K562 (cell line): ENCODE data around the gene ROBO1. TPM values are rescaled to one million over a fixed set of nuclear protein-coding genes. Genes with fewer than 3 reads are reported as not detected.

Source experiments
- ATAC-seq: fragments of 200-7000 bp; cut with Tn5 transposase; 3 replicates; pipeline ENCODE4 v1.9.1; 2020; ENCODE audit warnings: moderate library complexity
- BruUV-seq: library from RNA; stranded (reverse); fragments of 400-500 nt; replicated peaks from 2 replicates; lab custom pipeline; 2021; lab: Mats Ljungman, UMichigan
- CTCF ChIA-PET: fragments of 300-600 bp; formaldehyde crosslinking; extraction: SDS; loops from one replicate; lab custom pipeline; 2021; ENCODE audit warnings: low intra/inter-chr PET ratio; lab: Yijun Ruan, JAX
- POLR2A ChIA-PET: fragments of 300-600, 350-650 bp; sonication (Branson Sonifier 250); formaldehyde crosslinking; extraction: SDS; loops from one replicate; lab custom pipeline; 2021; ENCODE audit warnings: antibody characterized with exemption, inconsistent platforms; lab: Yijun Ruan, JAX
- DNase-seq, 4 experiments: peaks; one replicate each; pipeline versions ENCODE4 v3.0.0 to v3.0.0-alpha.2; 2011 to 2018; ENCODE audit warnings: low spot score in 3 of 4, mixed read lengths in 3 of 4; ENCODE audit errors: extremely low read depth in 1 of 4
- FAIRE-seq: peaks from 2 replicates; lab custom pipeline; 2011; peaks lifted over from hg19 to GRCh38; lab: Jason Lieb, UNC
- H2AFZ ChIP-seq: 2 replicates; pipeline ENCODE4 v1.6.0; 2011; ENCODE audit warnings: low read depth, low read length, control low read depth, inconsistent platforms
- H3K27ac ChIP-seq: fragments of 200-600 bp; 3 replicates; pipeline ENCODE4 v1.8.0; 2011; ENCODE audit warnings: low read depth, mild to moderate bottlenecking, control low read depth, inconsistent platforms, low read length, moderate library complexity, mixed read lengths; ENCODE audit errors: extremely low read depth
- H3K27me3 ChIP-seq, 2 experiments: fragments of 300-600 bp in 1 of 2; 2 replicates in 1 of 2; 3 replicates in 1 of 2; pipeline versions ENCODE4 v1.6.0 to v1.8.0; 2011; ENCODE audit warnings: inconsistent platforms in 2 of 2, low read length in 2 of 2, mild to moderate bottlenecking in 1 of 2, mixed read lengths in 1 of 2, moderate library complexity in 1 of 2; ENCODE audit not compliant: control insufficient read depth in 2 of 2, insufficient read depth in 2 of 2
- H3K36me3 ChIP-seq: fragments of 300-600 bp; 3 replicates; pipeline ENCODE4 v1.8.0; 2011; ENCODE audit warnings: mild to moderate bottlenecking, low read length, inconsistent platforms; ENCODE audit not compliant: control insufficient read depth, insufficient read depth
- H3K4me1 ChIP-seq, 2 experiments: fragments of 200-600 bp in 1 of 2; replicated peaks in 1 of 2; 2 replicates in 1 of 2; 3 replicates in 1 of 2; pipeline versions ENCODE4 v1.5.1 to v1.8.0; 2011; ENCODE audit warnings: inconsistent platforms in 2 of 2, low read length in 2 of 2, mild to moderate bottlenecking in 1 of 2, mixed read lengths in 1 of 2, moderate library complexity in 1 of 2; ENCODE audit not compliant: control insufficient read depth in 2 of 2, insufficient read depth in 2 of 2
- H3K4me2 ChIP-seq: 2 replicates; pipeline ENCODE4 v1.6.1; 2011; ENCODE audit warnings: low read length, control low read depth, inconsistent platforms, mixed read lengths; ENCODE audit not compliant: insufficient read depth
- H3K4me3 ChIP-seq: fragments of 200-600 bp; sonication (generic), shearing (Covaris generic); 2 replicates; pipeline ENCODE4 v1.5.1; 2016; ENCODE audit warnings: control low read depth, inconsistent platforms
- H3K79me2 ChIP-seq: fragments of 200-600 bp; 3 replicates; pipeline ENCODE4 v1.8.0; 2011; ENCODE audit warnings: low read length, inconsistent platforms; ENCODE audit not compliant: control insufficient read depth, insufficient read depth
- H3K9ac ChIP-seq, 2 experiments: 2 replicates each; pipeline versions ENCODE4 v1.6.0 to v1.6.1; 2011; ENCODE audit warnings: low read depth in 2 of 2, low read length in 2 of 2, control low read depth in 1 of 2, inconsistent platforms in 1 of 2, mild to moderate bottlenecking in 1 of 2, mixed read lengths in 1 of 2; ENCODE audit not compliant: insufficient read depth in 1 of 2
- H3K9me1 ChIP-seq: one replicate; pipeline ENCODE4 v1.6.0; 2011; ENCODE audit warnings: inconsistent platforms, mild to moderate bottlenecking, low read length, moderate library complexity; ENCODE audit not compliant: control insufficient read depth, insufficient read depth
- H3K9me3 ChIP-seq: replicated peaks from 2 replicates; pipeline ENCODE4 v1.5.1; 2011; ENCODE audit warnings: low read depth, low read length, inconsistent platforms; ENCODE audit not compliant: control insufficient read depth, insufficient read depth
- H4K20me1 ChIP-seq: replicated peaks from 2 replicates; pipeline ENCODE4 v1.6.1; 2011; ENCODE audit warnings: low read length, inconsistent platforms, mixed read lengths; ENCODE audit not compliant: control insufficient read depth, insufficient read depth
- GTF2F1 ChIP-seq: IDR thresholded peaks from 2 replicates; pipeline ENCODE4 v1.6.1; 2011; ENCODE audit warnings: low read depth, low read length, improper control_type of control experiment
- ILF3 ChIP-seq: fragments of 450-650 bp; IDR thresholded peaks from 2 replicates; pipeline ENCODE4 v1.6.1; 2018; ENCODE audit warnings: antibody characterized with exemption, mild to moderate bottlenecking, moderate library complexity, borderline replicate concordance
- ZNF354B ChIP-seq: fragments of 250-450 bp; sonication (Bioruptor Pico); IDR thresholded peaks from 2 replicates; pipeline ENCODE4 v1.4.0; 2020
- ZNF431 ChIP-seq: sonication (generic); formaldehyde crosslinking; IDR thresholded peaks from 2 replicates; pipeline ENCODE4 v1.8.0; 2022; ENCODE audit warnings: mild to moderate bottlenecking, missing genetic modification reagents
- WGBS: fragments of 100-300 bp; shearing (Covaris generic); methylation state at CpG from one replicate; pipeline ENCODE4 v1.1.6; 2016; ENCODE audit warnings: low coverage, mixed read lengths; ENCODE audit not compliant: insufficient coverage; ENCODE audit errors: missing lambda C conversion rate; 5-methylcytosine and 5-hydroxymethylcytosine counted together
- in situ Hi-C: fragments of 300-500 bp; cut with MboI; formaldehyde crosslinking; loops from 4 replicates; pipeline ENCODE4 v1.15.0; 2018; ENCODE audit warnings: inconsistent platforms, mixed read lengths
- intact Hi-C: fragments of 100-400 bp; cut with micrococcal nuclease; formaldehyde crosslinking; loops from 2 replicates; pipeline ENCODE4 v1.14.2; 2022
- polyA plus RNA-seq, 8 experiments: library from polyadenylated mRNA; depleted of rRNA in 4 of 8; stranded (reverse) in 5 of 8; unstranded in 3 of 8; fragments of >200 nt; fragmentation: Nextera tagmentation in 2 of 8; fragmentation: Illumina TruSeq in 1 of 8; extraction: Ambion mirVana in 2 of 8; extraction: Trizol in 1 of 8; gene quantifications; 2 replicates each; pipeline versions ENCODE4 v1.2.1 to v1.2.3, GENCODE V29; 2011 to 2014; ENCODE audit warnings: inconsistent platforms in 1 of 8, missing spikeins in 1 of 8
- total RNA-seq, 7 experiments: library from RNA; depleted of rRNA in 6 of 7; stranded (reverse); fragments of >200 nt in 6 of 7; fragmentation: Illumina TruSeq in 2 of 7; extraction: Trizol in 2 of 7; gene quantifications; 2 replicates each; pipeline versions ENCODE4 v1.2.1 to v1.2.3, GENCODE V29; 2011 to 2021; ENCODE audit warnings: low replicate concordance in 1 of 7
- TF ChIP-seq, protein P1 (sequence below): fragments of 200-600 bp; sonication (generic); IDR thresholded peaks from one replicate; pipeline ENCODE4 v1.6.1; 2012; ENCODE audit warnings: mild to moderate bottlenecking, low read depth, low read length, inconsistent platforms

ROBO1 gene
- total and polyA plus RNA-seq, 9 of the 15 experiments (the other 6 are each of a cell fraction or from before 2014, with no cell fraction given) = 0.01 to 0.53 (median 0.17) TPM; not detected in 5

GRCh38 chr3:78994174-78995027 is 773.4 kb downstream of the ROBO1 start (continued):
- TF ChIP-seq ILF3 (no peak), ZNF431 (no peak)

DNA sequence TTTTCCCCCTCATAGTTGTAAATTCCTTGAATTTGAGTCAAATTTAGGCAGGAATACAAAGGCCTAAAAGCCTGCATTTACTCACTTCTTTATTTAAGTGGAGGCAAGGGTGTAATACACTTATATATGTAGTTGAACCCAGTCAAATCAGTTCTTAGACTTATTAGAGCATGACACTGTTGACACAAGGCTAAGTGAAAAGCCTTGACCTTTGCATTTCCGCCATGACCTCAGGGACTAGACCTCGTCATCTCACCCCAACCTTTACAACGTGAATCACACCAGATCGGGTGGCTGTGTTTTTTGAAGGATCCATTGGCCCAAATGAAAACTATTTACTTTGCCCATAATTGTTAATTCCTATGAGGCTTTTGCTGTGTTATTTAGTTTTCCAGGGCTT is 774.4 kb downstream of the ROBO1 start:
- no peak overlapping the region for H3K4me2 ChIP-seq
- H3K27ac ChIP-seq = no peak overlapping the region
- POLR2A ChIA-PET = no interaction called here
- H4K20me1 ChIP-seq = no peaks in the 10 kb centered on the region
- 0% methylated on average over 4 of the region's 4 CpGs for WGBS
- no peaks in the 10 kb centered on the region for H3K4me1 ChIP-seq
- no peaks in the 10 kb centered on the region for H3K9me1 ChIP-seq
- CTCF ChIA-PET = no interaction called here
- no peaks in the 10 kb centered on the region for H3K27me3 ChIP-seq
- no peak overlapping the region for H2AFZ ChIP-seq
- no TSS peak for BruUV-seq
- FAIRE-seq (no peak), ATAC-seq (no peak), DNase-seq (no peak)
- intact Hi-C loops = no loop called here
- H3K4me3 ChIP-seq = no peak overlapping the region
- in situ Hi-C loops = no loop called here
- H3K79me2 ChIP-seq = no peaks in the 10 kb centered on the region
- no peaks in the 10 kb centered on the region for H3K36me3 ChIP-seq
- H3K9me3 ChIP-seq = no peaks in the 10 kb centered on the region
- no peak overlapping the region for H3K9ac ChIP-seq
- no peak for TF ChIP-seq GTF2F1
- no peak for TF ChIP-seq ZNF354B
- TF ChIP-seq, protein P1, sequence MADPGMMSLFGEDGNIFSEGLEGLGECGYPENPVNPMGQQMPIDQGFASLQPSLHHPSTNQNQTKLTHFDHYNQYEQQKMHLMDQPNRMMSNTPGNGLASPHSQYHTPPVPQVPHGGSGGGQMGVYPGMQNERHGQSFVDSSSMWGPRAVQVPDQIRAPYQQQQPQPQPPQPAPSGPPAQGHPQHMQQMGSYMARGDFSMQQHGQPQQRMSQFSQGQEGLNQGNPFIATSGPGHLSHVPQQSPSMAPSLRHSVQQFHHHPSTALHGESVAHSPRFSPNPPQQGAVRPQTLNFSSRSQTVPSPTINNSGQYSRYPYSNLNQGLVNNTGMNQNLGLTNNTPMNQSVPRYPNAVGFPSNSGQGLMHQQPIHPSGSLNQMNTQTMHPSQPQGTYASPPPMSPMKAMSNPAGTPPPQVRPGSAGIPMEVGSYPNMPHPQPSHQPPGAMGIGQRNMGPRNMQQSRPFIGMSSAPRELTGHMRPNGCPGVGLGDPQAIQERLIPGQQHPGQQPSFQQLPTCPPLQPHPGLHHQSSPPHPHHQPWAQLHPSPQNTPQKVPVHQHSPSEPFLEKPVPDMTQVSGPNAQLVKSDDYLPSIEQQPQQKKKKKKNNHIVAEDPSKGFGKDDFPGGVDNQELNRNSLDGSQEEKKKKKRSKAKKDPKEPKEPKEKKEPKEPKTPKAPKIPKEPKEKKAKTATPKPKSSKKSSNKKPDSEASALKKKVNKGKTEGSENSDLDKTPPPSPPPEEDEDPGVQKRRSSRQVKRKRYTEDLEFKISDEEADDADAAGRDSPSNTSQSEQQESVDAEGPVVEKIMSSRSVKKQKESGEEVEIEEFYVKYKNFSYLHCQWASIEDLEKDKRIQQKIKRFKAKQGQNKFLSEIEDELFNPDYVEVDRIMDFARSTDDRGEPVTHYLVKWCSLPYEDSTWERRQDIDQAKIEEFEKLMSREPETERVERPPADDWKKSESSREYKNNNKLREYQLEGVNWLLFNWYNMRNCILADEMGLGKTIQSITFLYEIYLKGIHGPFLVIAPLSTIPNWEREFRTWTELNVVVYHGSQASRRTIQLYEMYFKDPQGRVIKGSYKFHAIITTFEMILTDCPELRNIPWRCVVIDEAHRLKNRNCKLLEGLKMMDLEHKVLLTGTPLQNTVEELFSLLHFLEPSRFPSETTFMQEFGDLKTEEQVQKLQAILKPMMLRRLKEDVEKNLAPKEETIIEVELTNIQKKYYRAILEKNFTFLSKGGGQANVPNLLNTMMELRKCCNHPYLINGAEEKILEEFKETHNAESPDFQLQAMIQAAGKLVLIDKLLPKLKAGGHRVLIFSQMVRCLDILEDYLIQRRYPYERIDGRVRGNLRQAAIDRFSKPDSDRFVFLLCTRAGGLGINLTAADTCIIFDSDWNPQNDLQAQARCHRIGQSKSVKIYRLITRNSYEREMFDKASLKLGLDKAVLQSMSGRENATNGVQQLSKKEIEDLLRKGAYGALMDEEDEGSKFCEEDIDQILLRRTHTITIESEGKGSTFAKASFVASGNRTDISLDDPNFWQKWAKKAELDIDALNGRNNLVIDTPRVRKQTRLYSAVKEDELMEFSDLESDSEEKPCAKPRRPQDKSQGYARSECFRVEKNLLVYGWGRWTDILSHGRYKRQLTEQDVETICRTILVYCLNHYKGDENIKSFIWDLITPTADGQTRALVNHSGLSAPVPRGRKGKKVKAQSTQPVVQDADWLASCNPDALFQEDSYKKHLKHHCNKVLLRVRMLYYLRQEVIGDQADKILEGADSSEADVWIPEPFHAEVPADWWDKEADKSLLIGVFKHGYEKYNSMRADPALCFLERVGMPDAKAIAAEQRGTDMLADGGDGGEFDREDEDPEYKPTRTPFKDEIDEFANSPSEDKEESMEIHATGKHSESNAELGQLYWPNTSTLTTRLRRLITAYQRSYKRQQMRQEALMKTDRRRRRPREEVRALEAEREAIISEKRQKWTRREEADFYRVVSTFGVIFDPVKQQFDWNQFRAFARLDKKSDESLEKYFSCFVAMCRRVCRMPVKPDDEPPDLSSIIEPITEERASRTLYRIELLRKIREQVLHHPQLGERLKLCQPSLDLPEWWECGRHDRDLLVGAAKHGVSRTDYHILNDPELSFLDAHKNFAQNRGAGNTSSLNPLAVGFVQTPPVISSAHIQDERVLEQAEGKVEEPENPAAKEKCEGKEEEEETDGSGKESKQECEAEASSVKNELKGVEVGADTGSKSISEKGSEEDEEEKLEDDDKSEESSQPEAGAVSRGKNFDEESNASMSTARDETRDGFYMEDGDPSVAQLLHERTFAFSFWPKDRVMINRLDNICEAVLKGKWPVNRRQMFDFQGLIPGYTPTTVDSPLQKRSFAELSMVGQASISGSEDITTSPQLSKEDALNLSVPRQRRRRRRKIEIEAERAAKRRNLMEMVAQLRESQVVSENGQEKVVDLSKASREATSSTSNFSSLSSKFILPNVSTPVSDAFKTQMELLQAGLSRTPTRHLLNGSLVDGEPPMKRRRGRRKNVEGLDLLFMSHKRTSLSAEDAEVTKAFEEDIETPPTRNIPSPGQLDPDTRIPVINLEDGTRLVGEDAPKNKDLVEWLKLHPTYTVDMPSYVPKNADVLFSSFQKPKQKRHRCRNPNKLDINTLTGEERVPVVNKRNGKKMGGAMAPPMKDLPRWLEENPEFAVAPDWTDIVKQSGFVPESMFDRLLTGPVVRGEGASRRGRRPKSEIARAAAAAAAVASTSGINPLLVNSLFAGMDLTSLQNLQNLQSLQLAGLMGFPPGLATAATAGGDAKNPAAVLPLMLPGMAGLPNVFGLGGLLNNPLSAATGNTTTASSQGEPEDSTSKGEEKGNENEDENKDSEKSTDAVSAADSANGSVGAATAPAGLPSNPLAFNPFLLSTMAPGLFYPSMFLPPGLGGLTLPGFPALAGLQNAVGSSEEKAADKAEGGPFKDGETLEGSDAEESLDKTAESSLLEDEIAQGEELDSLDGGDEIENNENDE = no peak
